B cell (primary cell): ENCODE data around the gene KDM1B.
"Not testable (repeated sequence)": the region's sequence is repeated elsewhere in the genome, so short reads cannot be mapped to it uniquely, and the experiment has no call there.

Experiments
- CTCF ChIP-seq: fragments of 200-600 bp; IDR thresholded peaks from one replicate; pipeline ENCODE4 v1.8.0; 2022; ENCODE audit warnings: antibody characterized with exemption, mild to moderate bottlenecking
- EZH2 ChIP-seq: IDR thresholded peaks from 2 replicates; pipeline ENCODE4 v1.6.1; 2012; ENCODE audit warnings: borderline replicate concordance, low read depth, mild to moderate bottlenecking, moderate library complexity, low read length; ENCODE audit not compliant: insufficient read depth, poor library complexity, severe bottlenecking

GRCh38 chr6:18228590-18228989 is 73.4 kb downstream of the KDM1B start:
- not testable (repeated sequence) for TF ChIP-seq EZH2, CTCF
